NT2/D1 (cell line): ENCODE measurements around the gene LRP8.

Source experiments
- YY1 ChIP-seq: IDR thresholded peaks from 2 replicates; pipeline ENCODE4 v1.6.1; 2011; ENCODE audit not compliant: insufficient read length, insufficient read depth
- ZNF274 ChIP-seq: IDR thresholded peaks from 2 replicates; pipeline ENCODE4 v1.6.1; 2011; ENCODE audit warnings: mild to moderate bottlenecking, low read depth, low read length

GRCh38 chr1:53366901-53367502, 39.1 kb upstream of the LRP8 start:
- no peak for TF ChIP-seq YY1
- TF ChIP-seq ZNF274, result no peak
